ENCODE results near the gene SPOP.

DNA sequence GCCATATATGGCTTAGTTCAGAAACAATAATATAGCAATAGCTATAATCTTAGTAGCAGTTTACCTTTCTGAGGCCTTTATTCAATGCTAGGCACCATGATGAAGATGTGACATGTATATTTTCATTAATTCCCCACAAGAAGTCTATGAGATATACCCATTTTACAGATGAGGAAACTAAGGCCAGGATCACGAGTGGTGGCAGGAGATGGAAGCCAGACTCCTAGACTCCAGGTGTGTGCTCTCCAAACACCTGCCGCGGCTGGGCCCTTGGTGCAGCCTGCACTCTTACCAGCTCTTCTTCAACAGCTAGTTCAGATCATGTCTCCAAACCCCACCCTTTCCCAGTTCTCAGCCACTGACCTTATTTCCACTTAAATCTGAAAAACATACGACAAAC is 87.0 kb downstream of the SPOP start:
- TF ChIP-seq, protein P1, sequence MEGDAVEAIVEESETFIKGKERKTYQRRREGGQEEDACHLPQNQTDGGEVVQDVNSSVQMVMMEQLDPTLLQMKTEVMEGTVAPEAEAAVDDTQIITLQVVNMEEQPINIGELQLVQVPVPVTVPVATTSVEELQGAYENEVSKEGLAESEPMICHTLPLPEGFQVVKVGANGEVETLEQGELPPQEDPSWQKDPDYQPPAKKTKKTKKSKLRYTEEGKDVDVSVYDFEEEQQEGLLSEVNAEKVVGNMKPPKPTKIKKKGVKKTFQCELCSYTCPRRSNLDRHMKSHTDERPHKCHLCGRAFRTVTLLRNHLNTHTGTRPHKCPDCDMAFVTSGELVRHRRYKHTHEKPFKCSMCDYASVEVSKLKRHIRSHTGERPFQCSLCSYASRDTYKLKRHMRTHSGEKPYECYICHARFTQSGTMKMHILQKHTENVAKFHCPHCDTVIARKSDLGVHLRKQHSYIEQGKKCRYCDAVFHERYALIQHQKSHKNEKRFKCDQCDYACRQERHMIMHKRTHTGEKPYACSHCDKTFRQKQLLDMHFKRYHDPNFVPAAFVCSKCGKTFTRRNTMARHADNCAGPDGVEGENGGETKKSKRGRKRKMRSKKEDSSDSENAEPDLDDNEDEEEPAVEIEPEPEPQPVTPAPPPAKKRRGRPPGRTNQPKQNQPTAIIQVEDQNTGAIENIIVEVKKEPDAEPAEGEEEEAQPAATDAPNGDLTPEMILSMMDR (conservative IDR thresholded peaks at IDR 0.05 in 1 of 2, IDR thresholded peaks at IDR 0.05 in 1 of 2; ENCODE audit: low read depth in 1 of 2, low read length in 2 of 2) = no peak
- TF ChIP-seq EZH2 (IDR thresholded peaks at IDR 0.05; ENCODE audit: low read length, missing control alignments) = no peak
